Tibial nerve (tissue), 4 donors: Measurements from ENCODE around the gene CDK6.

Source experiments
- EP300 ChIP-seq, 2 donors: sonication (generic); formaldehyde crosslinking; IDR thresholded peaks; one replicate each; pipeline ENCODE4 v1.6.1; 2017; ENCODE audit warnings: antibody characterized with exemption in 2 of 2, mild to moderate bottlenecking in 1 of 2
- POLR2A ChIP-seq, 2 donors: fragments of 450-650 bp; IDR thresholded peaks; one replicate each; pipeline ENCODE4 v1.6.1; 2017; ENCODE audit warnings: antibody characterized with exemption in 2 of 2, mild to moderate bottlenecking in 2 of 2, moderate library complexity in 2 of 2
- TF ChIP-seq, protein P1 (sequence below), 5 experiments: fragments of 200-600 bp in 3 of 5; fragments of 450-650 bp in 2 of 5; sonication (generic) in 3 of 5; IDR thresholded peaks; one replicate each; pipeline ENCODE4 v1.5.1; 2016 to 2019; ENCODE audit warnings: antibody characterized with exemption in 5 of 5, mild to moderate bottlenecking in 3 of 5, moderate library complexity in 2 of 5

DNA sequence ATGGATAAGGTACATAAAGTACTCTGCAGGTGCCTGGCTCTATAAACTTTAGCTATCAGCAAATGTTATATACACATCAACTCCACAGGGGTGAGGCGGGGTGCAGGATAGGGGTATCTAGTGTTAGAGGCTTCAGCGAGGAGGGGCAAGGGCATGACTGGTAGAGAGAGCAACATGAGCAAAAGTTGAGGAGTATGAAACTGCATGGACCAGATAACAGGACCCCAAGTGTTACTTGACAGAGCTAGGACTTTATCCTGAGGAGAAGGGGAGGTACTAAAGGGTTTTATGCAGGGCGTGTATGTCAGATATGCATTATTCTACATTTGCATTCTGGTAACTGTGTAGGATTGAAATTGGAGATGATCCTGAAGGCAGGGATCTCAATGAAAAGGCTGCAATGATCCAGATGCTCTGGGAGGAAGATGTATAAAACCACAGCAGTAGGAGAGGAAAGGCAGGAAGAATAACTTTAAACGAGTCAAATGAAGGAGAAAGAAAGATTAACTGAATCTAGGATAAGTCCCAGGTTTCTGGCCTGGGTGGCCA lies 136.3 kb downstream of the CDK6 start:
- TF ChIP-seq POLR2A (IDR thresholded peaks at IDR 0.05) (no peak), EP300 (IDR thresholded peaks at IDR 0.05) (no peak)
- TF ChIP-seq, protein P1, sequence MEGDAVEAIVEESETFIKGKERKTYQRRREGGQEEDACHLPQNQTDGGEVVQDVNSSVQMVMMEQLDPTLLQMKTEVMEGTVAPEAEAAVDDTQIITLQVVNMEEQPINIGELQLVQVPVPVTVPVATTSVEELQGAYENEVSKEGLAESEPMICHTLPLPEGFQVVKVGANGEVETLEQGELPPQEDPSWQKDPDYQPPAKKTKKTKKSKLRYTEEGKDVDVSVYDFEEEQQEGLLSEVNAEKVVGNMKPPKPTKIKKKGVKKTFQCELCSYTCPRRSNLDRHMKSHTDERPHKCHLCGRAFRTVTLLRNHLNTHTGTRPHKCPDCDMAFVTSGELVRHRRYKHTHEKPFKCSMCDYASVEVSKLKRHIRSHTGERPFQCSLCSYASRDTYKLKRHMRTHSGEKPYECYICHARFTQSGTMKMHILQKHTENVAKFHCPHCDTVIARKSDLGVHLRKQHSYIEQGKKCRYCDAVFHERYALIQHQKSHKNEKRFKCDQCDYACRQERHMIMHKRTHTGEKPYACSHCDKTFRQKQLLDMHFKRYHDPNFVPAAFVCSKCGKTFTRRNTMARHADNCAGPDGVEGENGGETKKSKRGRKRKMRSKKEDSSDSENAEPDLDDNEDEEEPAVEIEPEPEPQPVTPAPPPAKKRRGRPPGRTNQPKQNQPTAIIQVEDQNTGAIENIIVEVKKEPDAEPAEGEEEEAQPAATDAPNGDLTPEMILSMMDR (IDR thresholded peaks at IDR 0.05), result no peak
